ENCODE measurements around the gene SLC25A33.

- TF ChIP-seq CTCF (IDR thresholded peaks at IDR 0.05) (no peak), EP300 (IDR thresholded peaks at IDR 0.05; ENCODE audit: low read depth) (no peak)
These were observed 94.2 kb downstream of the SLC25A33 start for GRCh38 chr1:9633493-9633892.

All from transverse colon (tissue), 3 donors.